H9 (cell line): Measurements from ENCODE around the gene ADAMTS13. TPM values are rescaled to one million over a fixed set of nuclear protein-coding genes. Genes with fewer than 3 reads are reported as not detected.

Experiments used
- DNase-seq: peaks from one replicate; pipeline ENCODE4 v3.0.0-alpha.2; 2017
- H2AFZ ChIP-seq: one replicate; pipeline ENCODE4 v1.6.1; 2013; ENCODE audit warnings: mild to moderate bottlenecking, low read length, control low read depth, moderate library complexity
- H2AK5ac ChIP-seq: 2 replicates; pipeline ENCODE4 v1.6.1; 2013; ENCODE audit warnings: low read length, control low read depth, mixed read lengths; ENCODE audit not compliant: insufficient read length
- H2BK120ac ChIP-seq: one replicate; pipeline ENCODE4 v1.6.1; 2013; ENCODE audit warnings: low read depth, mild to moderate bottlenecking, low read length, control low read depth, inconsistent platforms; ENCODE audit not compliant: poor library complexity, severe bottlenecking
- H2BK12ac ChIP-seq: 2 replicates; pipeline ENCODE4 v1.6.1; 2013; ENCODE audit warnings: low read length, control low read depth, mixed read lengths, low read depth; ENCODE audit not compliant: insufficient read length
- H2BK15ac ChIP-seq: 2 replicates; pipeline ENCODE4 v1.6.1; 2013; ENCODE audit warnings: low read depth, low read length, control low read depth
- H2BK20ac ChIP-seq: one replicate; pipeline ENCODE4 v1.6.1; 2013; ENCODE audit warnings: low read depth, mild to moderate bottlenecking, low read length, control low read depth, inconsistent platforms; ENCODE audit not compliant: poor library complexity, severe bottlenecking
- H2BK5ac ChIP-seq: 2 replicates; pipeline ENCODE4 v1.6.1; 2013; ENCODE audit warnings: low read length, control low read depth, mixed read lengths; ENCODE audit not compliant: insufficient read length
- H3K14ac ChIP-seq: 2 replicates; pipeline ENCODE4 v1.6.1; 2013; ENCODE audit warnings: low read length, control low read depth; ENCODE audit not compliant: insufficient read depth
- H3K18ac ChIP-seq: 2 replicates; pipeline ENCODE4 v1.6.1; 2013; ENCODE audit warnings: low read depth, mild to moderate bottlenecking, mixed read lengths, low read length, control low read depth; ENCODE audit not compliant: insufficient read length
- H3K23ac ChIP-seq: 2 replicates; pipeline ENCODE4 v1.6.1; 2013; ENCODE audit warnings: low read length, control low read depth, mixed read lengths, low read depth; ENCODE audit not compliant: insufficient read length
- H3K23me2 ChIP-seq: 2 replicates; pipeline ENCODE4 v1.6.1; 2013; ENCODE audit warnings: low read depth, mild to moderate bottlenecking, mixed read lengths, low read length, control low read depth; ENCODE audit not compliant: insufficient read length, poor library complexity, severe bottlenecking
- H3K27ac ChIP-seq: 2 replicates; pipeline ENCODE4 v1.5.1; 2013; ENCODE audit warnings: low read length, control low read depth, mixed read lengths, low read depth; ENCODE audit not compliant: insufficient read length
- H3K27me3 ChIP-seq: 2 replicates; pipeline ENCODE4 v1.6.1; 2013; ENCODE audit warnings: low read length, control low read depth, inconsistent platforms; ENCODE audit not compliant: insufficient read depth
- H3K4ac ChIP-seq: 2 replicates; pipeline ENCODE4 v1.6.1; 2013; ENCODE audit warnings: low read depth, mild to moderate bottlenecking, control low read depth, inconsistent platforms, low read length, moderate library complexity
- H3K4me1 ChIP-seq: 2 replicates; pipeline ENCODE4 v1.6.1; 2013; ENCODE audit warnings: low read length, control low read depth, inconsistent platforms; ENCODE audit not compliant: insufficient read depth
- H3K4me2 ChIP-seq: 2 replicates; pipeline ENCODE4 v1.6.1; 2013; ENCODE audit warnings: low read length, control low read depth, mixed read lengths; ENCODE audit not compliant: insufficient read length, insufficient read depth
- H3K56ac ChIP-seq: 2 replicates; pipeline ENCODE4 v1.6.1; 2013; ENCODE audit warnings: low read depth, mild to moderate bottlenecking, mixed read lengths, low read length, control low read depth; ENCODE audit not compliant: insufficient read length
- H3K79me1 ChIP-seq: 2 replicates; pipeline ENCODE4 v1.6.1; 2013; ENCODE audit warnings: low read depth, mild to moderate bottlenecking, moderate library complexity, low read length, control low read depth, inconsistent platforms; ENCODE audit not compliant: insufficient read depth, poor library complexity, severe bottlenecking
- H3K79me2 ChIP-seq: 2 replicates; pipeline ENCODE4 v1.6.1; 2013; ENCODE audit warnings: low read length, control low read depth, inconsistent platforms; ENCODE audit not compliant: insufficient read depth
- H3K9ac ChIP-seq: 2 replicates; pipeline ENCODE4 v1.6.1; 2013; ENCODE audit warnings: low read length, control low read depth, mixed read lengths; ENCODE audit not compliant: insufficient read length; ENCODE audit errors: extremely low read depth
- H3K9me3 ChIP-seq: one replicate; pipeline ENCODE4 v1.6.1; 2013; ENCODE audit warnings: low read depth, low read length, inconsistent platforms; ENCODE audit not compliant: control insufficient read depth
- H3T11ph ChIP-seq: one replicate; pipeline ENCODE4 v1.6.1; 2013; ENCODE audit warnings: mild to moderate bottlenecking, low read length, control low read depth, inconsistent platforms
- H4K20me1 ChIP-seq: one replicate; pipeline ENCODE4 v1.6.1; 2013; ENCODE audit not compliant: control insufficient read depth, insufficient read length, insufficient read depth
- H4K5ac ChIP-seq: 2 replicates; pipeline ENCODE4 v1.6.1; 2013; ENCODE audit warnings: low read depth, mild to moderate bottlenecking, mixed read lengths, low read length, control low read depth; ENCODE audit not compliant: insufficient read length
- H4K8ac ChIP-seq: replicated peaks from 2 replicates; pipeline ENCODE4 v1.6.1; 2013; ENCODE audit warnings: low read length, control low read depth, mixed read lengths, low read depth; ENCODE audit not compliant: insufficient read length
- H4K91ac ChIP-seq: 2 replicates; pipeline ENCODE4 v1.6.1; 2013; ENCODE audit warnings: low read depth, mild to moderate bottlenecking, moderate library complexity, mixed read lengths, low read length, control low read depth; ENCODE audit not compliant: insufficient read length
- H3K27ac Mint-ChIP-seq, 3 experiments: 2 replicates in 2 of 3; 3 replicates in 1 of 3; pipeline ENCODE4 v1.8.0; 2020 to 2021; ENCODE audit warnings: mixed read lengths in 3 of 3, mild to moderate bottlenecking in 1 of 3, moderate library complexity in 1 of 3
- H3K27me3 Mint-ChIP-seq: 2 replicates; pipeline ENCODE4 v1.8.0; 2021; ENCODE audit warnings: low read depth, mild to moderate bottlenecking, moderate library complexity, mixed read lengths
- H3K36me3 Mint-ChIP-seq, 3 experiments: 2 replicates in 2 of 3; 3 replicates in 1 of 3; pipeline ENCODE4 v1.8.0; 2020 to 2021; ENCODE audit warnings: low read depth in 3 of 3, mixed read lengths in 3 of 3; ENCODE audit not compliant: insufficient read depth in 1 of 3
- H3K4me1 Mint-ChIP-seq, 2 experiments: 2 replicates each; pipeline ENCODE4 v1.8.0; 2020; ENCODE audit warnings: mixed read lengths in 2 of 2
- H3K4me3 Mint-ChIP-seq, 2 experiments: 2 replicates in 1 of 2; 3 replicates in 1 of 2; pipeline ENCODE4 v1.8.0; 2020 to 2021; ENCODE audit warnings: mild to moderate bottlenecking in 2 of 2, mixed read lengths in 2 of 2, moderate library complexity in 1 of 2
- H3K9me3 Mint-ChIP-seq, 2 experiments: 2 replicates in 1 of 2; 3 replicates in 1 of 2; pipeline ENCODE4 v1.8.0; 2020; ENCODE audit warnings: mild to moderate bottlenecking in 2 of 2, mixed read lengths in 2 of 2, moderate library complexity in 1 of 2
- WGBS: extraction: QIAGEN DNeasy Blood & Tissue Kit; methylation state at CpG from one replicate; pipeline ENCODE4 v1.1.7; 2013; ENCODE audit warnings: missing lambda C conversion rate, low lambda C conversion rate, mixed read lengths; ENCODE audit not compliant: insufficient read length; ENCODE audit errors: extremely low coverage; 5-methylcytosine and 5-hydroxymethylcytosine counted together
- total RNA-seq: library from RNA; stranded (reverse); gene quantifications from 2 replicates; pipeline ENCODE4 v1.2.1, GENCODE V29; 2021
- TF ChIP-seq, protein P1 (sequence below): fragments of 200-600 bp; sonication (generic); conservative IDR thresholded peaks from 3 replicates; pipeline ENCODE4 v1.8.0; 2021; ENCODE audit warnings: antibody characterized with exemption, mild to moderate bottlenecking

ADAMTS13 gene
- total RNA-seq, 1 experiment from 2014 or later, result 8.8 TPM

DNA sequence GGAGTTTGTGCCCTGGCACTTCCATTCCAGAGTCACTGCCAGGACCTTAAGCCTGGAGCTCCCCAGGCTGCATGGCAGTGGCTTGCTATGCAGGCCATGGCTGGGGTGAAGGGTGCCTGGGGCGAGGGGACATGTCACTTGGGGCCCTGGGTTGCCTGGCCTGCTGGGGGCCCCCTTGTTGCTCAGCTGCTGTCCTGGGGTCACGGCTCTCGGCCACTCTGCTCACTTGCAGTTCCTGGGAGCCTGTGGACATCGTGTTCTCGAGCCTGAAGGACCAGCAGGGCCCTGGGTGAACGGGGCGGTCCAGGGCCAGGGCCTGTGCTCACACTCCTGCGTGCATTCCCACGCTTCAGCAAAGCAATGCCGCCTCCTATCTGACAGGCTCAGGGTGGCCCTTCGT, 71.3 kb downstream of the ADAMTS13 start:
- Histone ChIP-seq H3K4ac (no peak overlapping the region), H3K4me2 (no peak overlapping the region), H2BK12ac (no peak overlapping the region), H2AFZ (no peak overlapping the region), H2BK120ac (no peak overlapping the region), H3K79me2 (no peaks in the 10 kb centered on the region), H3K27me3 (no peaks in the 10 kb centered on the region), H3T11ph (no peak overlapping the region), H2BK15ac (no peak overlapping the region), H2AK5ac (no peak overlapping the region), H3K27ac (no peak overlapping the region), H3K79me1 (no peaks in the 10 kb centered on the region), H4K8ac (no peak overlapping the region), H3K9ac (no peak overlapping the region), H3K9me3 (no peaks in the 10 kb centered on the region), H3K56ac (no peak overlapping the region), H3K18ac (no peak overlapping the region), H4K5ac (no peak overlapping the region), H4K91ac (no peak overlapping the region), H3K4me1 (no peaks in the 10 kb centered on the region), H2BK20ac (no peak overlapping the region), H3K14ac (no peak overlapping the region; the same call in 1 of the 2 replicates), H4K20me1 (no peaks in the 10 kb centered on the region), H2BK5ac (no peak overlapping the region), H3K23ac (no peak overlapping the region), H3K23me2 (no peaks in the 10 kb centered on the region)
- no peak overlapping the region for H3K4me3 Mint-ChIP-seq
- peaks cover 7% of the 10 kb centered on the region for H3K27me3 Mint-ChIP-seq
- H3K9me3 Mint-ChIP-seq, result 0 out of 5 replicates have a peak, but pooled peaks cover 0 to under 1% of the 10 kb centered on the region in 2 experiments
- H3K4me1 Mint-ChIP-seq, result no peaks in the 10 kb centered on the region
- TF ChIP-seq, protein P1, sequence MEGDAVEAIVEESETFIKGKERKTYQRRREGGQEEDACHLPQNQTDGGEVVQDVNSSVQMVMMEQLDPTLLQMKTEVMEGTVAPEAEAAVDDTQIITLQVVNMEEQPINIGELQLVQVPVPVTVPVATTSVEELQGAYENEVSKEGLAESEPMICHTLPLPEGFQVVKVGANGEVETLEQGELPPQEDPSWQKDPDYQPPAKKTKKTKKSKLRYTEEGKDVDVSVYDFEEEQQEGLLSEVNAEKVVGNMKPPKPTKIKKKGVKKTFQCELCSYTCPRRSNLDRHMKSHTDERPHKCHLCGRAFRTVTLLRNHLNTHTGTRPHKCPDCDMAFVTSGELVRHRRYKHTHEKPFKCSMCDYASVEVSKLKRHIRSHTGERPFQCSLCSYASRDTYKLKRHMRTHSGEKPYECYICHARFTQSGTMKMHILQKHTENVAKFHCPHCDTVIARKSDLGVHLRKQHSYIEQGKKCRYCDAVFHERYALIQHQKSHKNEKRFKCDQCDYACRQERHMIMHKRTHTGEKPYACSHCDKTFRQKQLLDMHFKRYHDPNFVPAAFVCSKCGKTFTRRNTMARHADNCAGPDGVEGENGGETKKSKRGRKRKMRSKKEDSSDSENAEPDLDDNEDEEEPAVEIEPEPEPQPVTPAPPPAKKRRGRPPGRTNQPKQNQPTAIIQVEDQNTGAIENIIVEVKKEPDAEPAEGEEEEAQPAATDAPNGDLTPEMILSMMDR, result no peak
- H3K36me3 Mint-ChIP-seq, result no peaks in the 10 kb centered on the region
- no peak for DNase-seq
- no CpG with 5 or more reads among the region's 11 CpGs for WGBS
- H3K27ac Mint-ChIP-seq, result no peak overlapping the region
